Measurements from ENCODE around the gene COQ7. TPM values are rescaled to one million over a fixed set of nuclear protein-coding genes. Genes with fewer than 3 reads are reported as not detected.

The COQ7 gene
- 14.7 TPM for polyA plus RNA-seq (2013, experiment 1 of 2)
- 13.8 TPM for polyA plus RNA-seq (2013, experiment 2 of 2)

DNA sequence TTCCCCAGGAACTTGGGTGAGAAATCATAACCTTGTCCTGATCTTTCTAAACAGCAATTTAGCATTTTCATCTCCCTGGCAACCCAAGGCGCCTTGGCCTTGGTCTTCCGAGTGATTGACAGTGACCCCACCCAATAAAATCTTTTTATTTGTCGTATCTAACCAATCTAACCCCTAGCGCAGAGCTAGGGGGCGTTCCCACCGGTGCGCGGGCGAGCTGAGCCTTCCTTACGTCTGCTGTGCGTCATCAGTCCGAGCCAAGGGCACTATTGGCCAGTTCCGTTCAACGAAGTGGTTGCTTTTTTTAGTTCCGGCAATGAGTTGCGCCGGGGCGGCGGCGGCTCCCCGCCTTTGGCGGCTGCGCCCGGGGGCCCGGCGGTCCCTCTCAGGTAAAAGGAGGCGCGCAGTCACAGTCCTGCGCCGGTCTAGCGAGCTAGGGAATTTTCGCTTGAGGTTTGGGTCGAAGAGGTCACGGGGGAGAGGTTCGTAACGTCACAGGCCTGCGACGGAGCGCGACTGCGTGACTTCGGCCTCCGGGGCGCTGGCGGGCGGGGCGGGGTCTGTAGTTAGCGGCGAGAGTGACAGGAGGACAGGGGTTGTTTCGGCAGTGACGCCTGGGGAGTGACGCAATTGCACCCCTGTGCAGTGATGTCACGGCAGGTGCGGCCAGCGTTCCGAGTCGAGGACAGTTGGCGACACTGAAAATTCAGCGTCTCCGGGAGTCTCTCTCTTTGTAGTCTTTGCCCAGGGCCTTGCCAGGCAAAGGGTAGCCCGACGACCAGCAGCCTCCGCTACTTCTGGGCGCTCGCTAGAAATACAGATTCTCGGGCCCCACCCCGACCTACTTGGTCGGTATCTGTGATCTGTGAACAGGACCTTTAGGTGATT is at the start of gene COQ7:
COQ7 (plus strand) TSS at position 266 of the 888 bp plus-strand sequence; CDS start at position 317, 51 bp downstream.
- peak within 1 kb of the TSS; percentile 96 for H3K4me3 ChIP-seq (ENCODE audit: low read length)

DNA sequence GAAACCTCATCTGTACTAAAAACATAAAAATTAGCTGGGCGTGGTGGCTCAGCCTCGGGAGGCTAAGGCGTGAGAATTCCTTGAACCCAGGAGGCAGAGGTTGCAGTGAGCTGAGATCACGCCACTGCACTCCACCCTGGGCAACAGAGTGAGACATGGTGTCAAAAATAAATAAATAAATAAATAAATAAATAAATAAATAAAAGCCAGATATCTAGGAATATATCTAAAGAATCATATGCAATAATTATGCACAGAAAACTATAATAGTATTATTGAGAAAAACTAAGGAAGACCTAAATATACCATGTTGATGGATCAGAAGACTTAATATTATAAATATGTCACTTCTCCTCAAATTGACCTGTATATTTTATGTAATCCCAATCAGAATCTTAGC is 46.7 kb upstream of the COQ7 start:
- WGBS, result 94% methylated on average over 3 of the region's 4 CpGs
- Histone ChIP-seq H3K4me3 (ENCODE audit: low read length) (no peak overlapping the region), H3K36me3 (ENCODE audit: insufficient read depth, low read length) (peaks cover 19% of the 10 kb centered on the region), H3K9ac (ENCODE audit: low read depth, low read length) (no peak overlapping the region), H3K9me3 (ENCODE audit: insufficient read depth, low read depth, low read length) (no peaks in the 10 kb centered on the region), H3K27me3 (ENCODE audit: insufficient read depth, low read length) (no peaks in the 10 kb centered on the region), H3K27ac (ENCODE audit: low read depth, low read length) (no peak overlapping the region), H3K4me1 (ENCODE audit: insufficient read depth, low read length) (no peaks in the 10 kb centered on the region)

More for the DNA sequence above, at the start of gene COQ7:
- no peaks in the 10 kb centered on the region for H3K27me3 ChIP-seq (ENCODE audit: insufficient read depth, low read length)
- H3K4me1 ChIP-seq (ENCODE audit: insufficient read depth, low read length), result no peaks in the 10 kb centered on the region
- H3K9me3 ChIP-seq (ENCODE audit: insufficient read depth, low read depth, low read length), result no peaks in the 10 kb centered on the region
- peak within 1 kb of the TSS; percentile 99 for H3K9ac ChIP-seq (ENCODE audit: low read depth, low read length)
- H3K27ac ChIP-seq (ENCODE audit: low read depth, low read length), result peak within 1 kb of the TSS; percentile 99
- under 1% methylated on average over 68 of the region's 68 CpGs for WGBS
- H3K36me3 ChIP-seq (ENCODE audit: insufficient read depth, low read length), result peaks cover 3% of the 10 kb centered on the region; the same call in 1 of the 2 replicates

DNA sequence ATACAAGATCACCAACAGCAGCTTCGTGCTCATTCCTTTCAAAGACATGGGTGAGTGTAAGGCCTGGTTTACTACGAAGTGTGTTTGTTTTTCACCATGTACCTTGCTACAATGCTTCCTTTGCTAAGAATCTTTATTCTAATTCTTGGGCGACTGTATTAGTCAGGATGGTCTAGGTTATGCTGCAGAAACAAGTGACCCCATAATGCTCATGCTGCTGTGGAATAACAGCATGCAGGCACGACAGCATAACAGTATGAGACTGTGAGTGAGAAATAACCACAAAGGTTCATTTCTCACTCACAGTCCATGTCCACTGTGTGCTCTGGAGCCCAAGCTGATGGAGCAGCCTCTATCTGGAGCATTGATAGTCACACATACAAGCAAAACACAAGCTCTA is 45.7 kb upstream of the COQ7 start:
- no peaks in the 10 kb centered on the region for H3K4me1 ChIP-seq (ENCODE audit: insufficient read depth, low read length)
- H3K27ac ChIP-seq (ENCODE audit: low read depth, low read length), result no peak overlapping the region
- H3K4me3 ChIP-seq (ENCODE audit: low read length), result no peak overlapping the region
- H3K9ac ChIP-seq (ENCODE audit: low read depth, low read length), result no peak overlapping the region
- no peaks in the 10 kb centered on the region for H3K9me3 ChIP-seq (ENCODE audit: insufficient read depth, low read depth, low read length)
- H3K27me3 ChIP-seq (ENCODE audit: insufficient read depth, low read length), result no peaks in the 10 kb centered on the region
- H3K36me3 ChIP-seq (ENCODE audit: insufficient read depth, low read length), result peaks cover 19% of the 10 kb centered on the region
- WGBS, result 96% methylated on average over 4 of the region's 4 CpGs

DNA sequence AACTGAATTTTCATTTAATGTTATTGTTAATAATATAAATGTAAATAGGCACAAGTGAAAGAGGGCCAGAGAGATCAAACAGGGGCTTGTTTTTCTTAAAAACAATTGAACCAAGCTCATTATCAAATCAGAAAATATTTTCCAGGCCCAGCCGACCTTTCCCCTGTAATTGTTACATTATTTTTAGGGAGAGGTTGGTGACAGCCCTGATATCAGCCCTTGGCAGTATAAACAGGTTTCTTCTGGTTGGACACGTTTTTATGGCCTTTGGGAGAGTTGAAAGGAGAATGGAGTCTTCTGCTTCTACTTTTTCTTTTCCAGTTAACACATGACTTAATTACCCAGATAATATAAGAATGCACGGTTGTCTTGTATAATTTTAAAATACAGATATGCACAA is 40.0 kb upstream of the COQ7 start:
- Histone ChIP-seq H3K36me3 (ENCODE audit: insufficient read depth, low read length) (0 out of 2 replicates have a peak, but pooled peaks cover 6% of the 10 kb centered on the region), H3K27me3 (ENCODE audit: insufficient read depth, low read length) (no peaks in the 10 kb centered on the region), H3K9ac (ENCODE audit: low read depth, low read length) (no peak overlapping the region), H3K27ac (ENCODE audit: low read depth, low read length) (no peak overlapping the region), H3K9me3 (ENCODE audit: insufficient read depth, low read depth, low read length) (no peaks in the 10 kb centered on the region), H3K4me3 (ENCODE audit: low read length) (no peak overlapping the region), H3K4me1 (ENCODE audit: insufficient read depth, low read length) (no peaks in the 10 kb centered on the region)
- WGBS, result 90% methylated on average over 2 of the region's 3 CpGs

DNA sequence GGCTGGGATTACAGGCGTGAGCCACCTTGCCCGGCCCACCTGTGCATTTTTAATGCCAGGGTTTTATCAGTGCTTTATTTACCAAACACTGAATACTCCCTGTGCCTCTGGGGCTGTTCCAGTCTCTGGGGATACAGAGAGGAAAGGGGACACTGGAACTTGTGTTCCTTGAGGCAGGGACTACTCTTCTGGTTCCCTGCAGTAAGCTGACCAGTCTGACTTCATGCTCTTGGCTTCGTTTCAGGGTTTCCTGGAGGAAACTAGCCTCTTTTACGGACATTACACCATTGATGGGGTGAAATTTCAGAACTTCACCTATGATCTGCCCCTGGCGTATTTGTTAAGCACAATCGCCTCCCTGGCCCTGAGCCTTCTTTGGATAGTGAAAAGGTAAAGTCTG is 37.4 kb upstream of the COQ7 start:
- H3K4me1 ChIP-seq (ENCODE audit: insufficient read depth, low read length), result no peaks in the 10 kb centered on the region
- 95% methylated on average over 6 of the region's 6 CpGs for WGBS
- no peak overlapping the region for H3K4me3 ChIP-seq (ENCODE audit: low read length)
- H3K36me3 ChIP-seq (ENCODE audit: insufficient read depth, low read length), result 0 out of 2 replicates have a peak, but pooled peaks cover 4% of the 10 kb centered on the region
- no peaks in the 10 kb centered on the region for H3K27me3 ChIP-seq (ENCODE audit: insufficient read depth, low read length)
- H3K27ac ChIP-seq (ENCODE audit: low read depth, low read length), result no peak overlapping the region
- H3K9ac ChIP-seq (ENCODE audit: low read depth, low read length), result no peak overlapping the region
- H3K9me3 ChIP-seq (ENCODE audit: insufficient read depth, low read depth, low read length), result no peaks in the 10 kb centered on the region

DNA sequence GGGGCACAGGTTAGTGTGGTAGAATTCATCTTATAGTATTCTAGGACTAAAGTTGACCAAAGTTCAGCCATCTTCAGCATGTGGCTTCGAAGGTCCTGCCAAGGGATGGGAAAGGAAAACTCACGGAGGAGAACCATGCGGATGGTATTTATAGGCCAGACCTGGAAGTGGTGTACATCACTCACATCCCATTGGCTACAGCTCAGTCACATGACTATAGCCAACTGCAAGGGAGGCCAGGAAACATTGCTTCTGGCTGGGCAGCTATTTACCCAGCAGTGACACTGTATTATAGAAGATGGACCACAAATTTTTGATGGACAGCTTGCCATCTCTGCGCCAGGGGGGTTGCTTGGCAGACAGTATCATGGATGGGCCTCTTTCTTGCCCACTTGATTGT is 35.7 kb upstream of the COQ7 start:
- H3K27me3 ChIP-seq (ENCODE audit: insufficient read depth, low read length), result no peaks in the 10 kb centered on the region
- no peaks in the 10 kb centered on the region for H3K4me1 ChIP-seq (ENCODE audit: insufficient read depth, low read length)
- 0 out of 2 replicates have a peak, but pooled peaks cover 4% of the 10 kb centered on the region for H3K36me3 ChIP-seq (ENCODE audit: insufficient read depth, low read length)
- no peak overlapping the region for H3K4me3 ChIP-seq (ENCODE audit: low read length)
- H3K27ac ChIP-seq (ENCODE audit: low read depth, low read length), result no peak overlapping the region
- H3K9me3 ChIP-seq (ENCODE audit: insufficient read depth, low read depth, low read length), result no peaks in the 10 kb centered on the region
- 70% methylated on average over 4 of the region's 4 CpGs for WGBS
- no peak overlapping the region for H3K9ac ChIP-seq (ENCODE audit: low read depth, low read length)

DNA sequence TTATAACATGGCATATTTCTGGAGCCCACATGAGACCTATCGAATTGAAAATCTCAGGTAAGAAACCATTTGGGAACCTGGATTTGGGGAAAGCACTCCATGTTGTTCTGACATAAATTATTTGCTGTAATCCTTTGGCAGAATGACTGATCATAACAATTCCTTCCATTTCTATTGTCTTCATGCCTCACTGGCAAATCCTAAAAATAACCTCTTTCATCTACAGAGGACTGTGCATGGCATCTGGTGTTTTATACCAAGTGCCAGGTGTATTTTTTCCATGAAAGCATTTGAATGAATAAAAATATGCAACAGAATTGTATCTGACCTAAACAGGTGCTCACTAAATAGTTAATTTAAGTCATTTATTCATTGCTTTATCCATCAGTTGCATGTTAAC is 33.7 kb upstream of the COQ7 start:
- H3K27me3 ChIP-seq (ENCODE audit: insufficient read depth, low read length), result no peaks in the 10 kb centered on the region
- H3K27ac ChIP-seq (ENCODE audit: low read depth, low read length), result no peak overlapping the region
- H3K9me3 ChIP-seq (ENCODE audit: insufficient read depth, low read depth, low read length), result no peaks in the 10 kb centered on the region
- no peak overlapping the region for H3K4me3 ChIP-seq (ENCODE audit: low read length)
- 94% methylated on average over 1 of the region's 1 CpG for WGBS
- no peak overlapping the region for H3K9ac ChIP-seq (ENCODE audit: low read depth, low read length)
- 0 out of 2 replicates have a peak, but pooled peaks cover 4% of the 10 kb centered on the region for H3K36me3 ChIP-seq (ENCODE audit: insufficient read depth, low read length)
- no peaks in the 10 kb centered on the region for H3K4me1 ChIP-seq (ENCODE audit: insufficient read depth, low read length)

DNA sequence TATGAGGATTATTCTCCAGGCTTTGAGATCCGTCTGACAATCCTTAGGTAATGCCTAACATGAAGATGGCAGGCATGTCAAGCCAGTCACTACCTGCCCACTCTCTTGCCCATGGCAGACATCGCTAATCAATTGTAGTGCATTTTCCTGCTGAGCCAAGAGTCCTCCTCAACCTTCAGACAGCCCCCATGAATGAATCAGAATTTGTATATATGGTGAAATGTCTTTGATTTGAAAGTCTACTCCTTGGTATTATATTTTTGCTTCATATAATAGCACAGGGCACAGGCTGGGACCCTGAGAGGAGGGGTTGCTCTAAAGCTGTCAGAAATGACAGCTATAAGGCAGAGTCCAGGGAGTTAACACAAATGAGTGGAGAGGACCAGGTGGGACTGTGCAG is 27.0 kb upstream of the COQ7 start:
- Histone ChIP-seq H3K9me3 (ENCODE audit: insufficient read depth, low read depth, low read length) (no peaks in the 10 kb centered on the region), H3K36me3 (ENCODE audit: insufficient read depth, low read length) (peaks cover 11% of the 10 kb centered on the region), H3K4me1 (ENCODE audit: insufficient read depth, low read length) (no peaks in the 10 kb centered on the region), H3K27ac (ENCODE audit: low read depth, low read length) (no peak overlapping the region), H3K27me3 (ENCODE audit: insufficient read depth, low read length) (no peaks in the 10 kb centered on the region), H3K9ac (ENCODE audit: low read depth, low read length) (no peak overlapping the region), H3K4me3 (ENCODE audit: low read length) (no peak overlapping the region)
- 92% methylated on average over 2 of the region's 2 CpGs for whole genome bisulfite sequencing

DNA sequence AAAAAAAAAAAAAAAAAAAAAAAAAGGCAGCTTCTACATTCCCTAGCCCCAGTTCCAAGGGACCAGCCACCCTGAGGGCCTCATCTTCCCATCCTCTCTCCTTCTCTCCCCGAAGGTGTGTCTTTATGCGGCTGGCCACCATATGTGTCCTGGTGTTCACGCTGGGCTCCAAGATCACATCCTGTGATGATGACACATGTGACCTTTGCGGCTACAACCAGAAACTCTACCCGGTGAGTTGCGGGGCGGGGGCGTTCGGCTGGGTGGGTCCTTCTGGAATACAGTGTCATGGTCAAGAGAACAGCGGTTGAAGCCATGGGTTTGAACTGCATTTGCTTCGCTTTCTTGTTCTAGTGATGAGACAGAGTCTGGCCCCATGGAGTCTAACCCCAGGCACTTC is 22.6 kb upstream of the COQ7 start:
- Histone ChIP-seq H3K27ac (ENCODE audit: low read depth, low read length) (no peak overlapping the region), H3K27me3 (ENCODE audit: insufficient read depth, low read length) (no peaks in the 10 kb centered on the region), H3K9ac (ENCODE audit: low read depth, low read length) (no peak overlapping the region), H3K4me1 (ENCODE audit: insufficient read depth, low read length) (no peaks in the 10 kb centered on the region), H3K9me3 (ENCODE audit: insufficient read depth, low read depth, low read length) (no peaks in the 10 kb centered on the region), H3K4me3 (ENCODE audit: low read length) (no peak overlapping the region), H3K36me3 (ENCODE audit: insufficient read depth, low read length) (peaks cover 11% of the 10 kb centered on the region)
- 96% methylated on average over 11 of the region's 11 CpGs for WGBS

DNA sequence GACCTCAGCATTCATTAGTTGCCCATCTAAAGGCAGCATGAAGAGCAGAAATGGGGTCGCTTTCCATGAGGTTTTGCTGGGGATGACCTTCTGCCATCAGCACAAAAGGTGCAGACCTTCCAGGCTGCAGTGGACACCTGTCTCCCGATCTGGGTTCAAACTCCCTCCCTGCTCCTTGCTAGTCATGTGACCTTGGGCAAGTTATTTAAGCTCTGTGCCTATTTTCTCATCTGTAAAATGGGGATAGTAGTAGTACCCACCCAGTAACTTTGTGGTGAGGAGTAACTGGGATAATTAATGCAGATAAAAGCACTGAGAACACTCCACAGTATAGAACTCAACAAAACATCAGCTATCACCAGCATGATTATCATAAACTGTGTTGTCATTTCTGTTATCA is 21.4 kb upstream of the COQ7 start:
- Histone ChIP-seq H3K9me3 (ENCODE audit: insufficient read depth, low read depth, low read length) (no peaks in the 10 kb centered on the region), H3K4me3 (ENCODE audit: low read length) (no peak overlapping the region), H3K36me3 (ENCODE audit: insufficient read depth, low read length) (peaks cover 5% of the 10 kb centered on the region; the same call in 1 of the 2 replicates), H3K4me1 (ENCODE audit: insufficient read depth, low read length) (no peaks in the 10 kb centered on the region), H3K9ac (ENCODE audit: low read depth, low read length) (no peak overlapping the region), H3K27ac (ENCODE audit: low read depth, low read length) (no peak overlapping the region), H3K27me3 (ENCODE audit: insufficient read depth, low read length) (no peaks in the 10 kb centered on the region)
- WGBS, result 92% methylated on average over 2 of the region's 2 CpGs

DNA sequence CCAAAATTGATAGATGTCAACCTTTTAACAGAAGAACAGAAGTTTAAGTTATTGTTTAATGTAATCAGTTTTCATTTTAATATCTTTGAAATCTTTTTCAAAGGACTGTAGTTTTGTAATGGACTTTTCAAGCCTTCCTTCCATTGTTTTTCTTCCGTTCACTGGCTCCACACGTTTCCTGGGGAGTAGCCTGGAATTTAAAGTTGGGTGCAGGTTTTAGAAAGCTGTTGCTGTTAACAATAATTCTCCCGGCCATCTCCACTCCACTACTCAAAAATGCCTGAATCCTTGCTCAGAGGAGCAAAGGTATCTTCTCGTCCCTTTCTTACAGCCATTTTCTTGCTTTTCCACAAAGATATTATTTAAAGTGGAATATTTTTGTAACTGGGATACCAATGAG is 4.7 kb upstream of the COQ7 start:
- Histone ChIP-seq H3K27ac (ENCODE audit: low read depth, low read length) (no peak overlapping the region), H3K4me1 (ENCODE audit: insufficient read depth, low read length) (no peaks in the 10 kb centered on the region), H3K9me3 (ENCODE audit: insufficient read depth, low read depth, low read length) (no peaks in the 10 kb centered on the region), H3K4me3 (ENCODE audit: low read length) (no peak overlapping the region), H3K27me3 (ENCODE audit: insufficient read depth, low read length) (no peaks in the 10 kb centered on the region), H3K9ac (ENCODE audit: low read depth, low read length) (no peak overlapping the region), H3K36me3 (ENCODE audit: insufficient read depth, low read length) (no peaks in the 10 kb centered on the region)
- 90% methylated on average over 3 of the region's 4 CpGs for WGBS

Measured in HUES64 (cell line).